ENCODE data around the gene PROM1.

Gene PROM1

DNA sequence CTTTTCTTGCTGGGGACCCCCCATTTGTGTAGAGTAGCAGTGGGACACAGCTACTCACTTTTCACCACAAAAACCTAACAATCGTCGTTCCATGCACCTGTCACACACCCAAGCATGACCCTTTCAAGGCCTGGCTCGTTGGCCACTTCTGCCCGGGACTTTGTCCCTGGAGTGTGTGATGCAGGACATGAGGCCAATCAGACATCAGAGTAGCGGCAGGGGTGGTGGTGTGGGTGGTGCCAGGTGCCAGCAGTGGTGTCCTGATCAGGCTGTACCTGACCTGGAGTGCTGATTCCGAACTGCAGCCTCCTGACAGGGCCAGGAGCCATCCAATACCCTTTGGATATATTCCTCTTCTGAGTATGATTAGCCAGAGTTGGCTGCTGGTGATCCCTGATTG is 23.1 kb upstream of the PROM1 start:
- DNase-seq (ENCODE audit: low spot score), result no peak

GRCh38 chr4:16104520-16104919 is 20.7 kb upstream of the PROM1 start:
- DNase-seq (ENCODE audit: low spot score), result no peak

GRCh38 chr4:16102356-16102755 is 18.5 kb upstream of the PROM1 start:
- no peak for DNase-seq (ENCODE audit: low spot score)

DNA sequence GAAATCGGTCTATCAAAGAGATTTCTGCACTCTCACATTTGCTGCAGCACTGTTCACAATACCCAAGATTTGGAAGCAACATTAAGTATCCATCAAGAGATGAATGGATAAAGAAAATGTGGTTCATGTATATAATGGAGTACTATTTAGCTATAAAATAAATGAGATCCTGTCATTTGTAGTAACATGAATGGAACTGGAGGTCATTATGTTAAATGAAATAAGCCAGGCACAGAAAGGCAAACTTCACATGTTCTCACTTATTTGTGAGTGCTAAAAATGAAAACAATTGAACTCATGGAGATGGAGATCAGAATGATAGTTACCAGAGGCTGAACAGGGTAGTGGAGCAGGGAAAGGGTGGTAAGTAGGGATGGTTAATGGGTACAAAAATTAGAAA is 17.0 kb upstream of the PROM1 start:
- DNase-seq (ENCODE audit: low spot score), result no peak

DNA sequence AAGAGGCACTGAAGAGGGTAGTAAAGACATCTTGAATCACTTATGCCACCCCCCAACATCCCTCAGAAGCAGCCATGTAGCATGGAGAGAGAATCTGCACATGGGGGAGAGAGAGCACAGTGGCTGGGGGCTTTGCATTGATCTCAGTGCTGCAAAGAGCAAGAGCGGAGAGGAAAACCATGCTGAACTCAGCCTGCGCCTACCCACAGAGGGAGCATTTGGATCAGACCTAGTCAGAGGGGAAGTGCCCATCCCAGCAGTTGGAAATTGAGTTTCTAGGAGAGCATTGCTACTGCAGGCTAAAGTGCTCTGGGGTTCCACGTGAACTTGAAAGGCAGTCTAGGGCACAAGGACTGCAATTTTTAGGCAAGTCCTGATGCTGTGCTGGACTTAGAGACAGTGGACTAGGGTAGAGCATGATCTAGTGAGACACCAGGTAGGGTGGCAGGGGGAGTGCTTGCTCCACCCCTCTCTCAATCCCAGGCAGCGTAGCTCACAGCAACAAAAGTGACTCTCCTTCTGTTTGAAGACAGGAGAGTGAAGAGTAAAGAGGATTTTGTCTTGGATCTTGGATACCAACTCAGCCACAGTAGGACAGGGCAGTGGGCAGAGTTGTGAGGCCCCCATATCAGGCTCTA is 9.0 kb upstream of the PROM1 start:
- DNase-seq (ENCODE audit: low spot score), result no peak

- DNase-seq (ENCODE audit: low spot score), result no peak
These were observed 6.4 kb upstream of the PROM1 start for GRCh38 chr4:16090096-16090705.

GRCh38 chr4:16089156-16089555 is 5.3 kb upstream of the PROM1 start:
- no peak for DNase-seq (ENCODE audit: low spot score)

DNA sequence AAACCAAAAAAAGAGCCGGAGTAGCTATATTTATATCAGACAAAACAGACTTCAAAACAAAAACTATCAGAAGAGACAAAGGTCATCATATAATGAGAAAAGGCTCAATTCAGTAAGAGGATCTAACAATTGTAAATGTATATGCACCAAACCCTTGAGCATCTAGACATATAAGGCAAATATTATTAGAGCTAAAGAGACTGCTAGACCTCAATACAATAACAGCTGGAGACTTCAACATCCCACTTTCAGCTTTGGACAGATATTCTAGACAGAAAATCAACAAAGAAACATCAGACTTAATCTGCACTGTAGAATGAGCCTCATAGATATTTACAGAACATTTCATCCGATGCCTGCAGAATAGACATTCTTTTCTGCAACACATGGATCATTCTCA is 4.8 kb upstream of the PROM1 start:
- no peak for DNase-seq (ENCODE audit: low spot score)

GRCh38 chr4:16085822-16086221 is 2.0 kb upstream of the PROM1 start:
- no peak for DNase-seq (ENCODE audit: low spot score)

GRCh38 chr4:16082426-16083240 is 1.2 kb downstream of the PROM1 start:
- DNase-seq (ENCODE audit: low spot score), result no peak

GRCh38 chr4:16082041-16082425 is 1.8 kb downstream of the PROM1 start:
- no peak for DNase-seq (ENCODE audit: low spot score)

GRCh38 chr4:16079046-16079445 is 4.8 kb downstream of the PROM1 start:
- no peak for DNase-seq (ENCODE audit: low spot score)

DNA sequence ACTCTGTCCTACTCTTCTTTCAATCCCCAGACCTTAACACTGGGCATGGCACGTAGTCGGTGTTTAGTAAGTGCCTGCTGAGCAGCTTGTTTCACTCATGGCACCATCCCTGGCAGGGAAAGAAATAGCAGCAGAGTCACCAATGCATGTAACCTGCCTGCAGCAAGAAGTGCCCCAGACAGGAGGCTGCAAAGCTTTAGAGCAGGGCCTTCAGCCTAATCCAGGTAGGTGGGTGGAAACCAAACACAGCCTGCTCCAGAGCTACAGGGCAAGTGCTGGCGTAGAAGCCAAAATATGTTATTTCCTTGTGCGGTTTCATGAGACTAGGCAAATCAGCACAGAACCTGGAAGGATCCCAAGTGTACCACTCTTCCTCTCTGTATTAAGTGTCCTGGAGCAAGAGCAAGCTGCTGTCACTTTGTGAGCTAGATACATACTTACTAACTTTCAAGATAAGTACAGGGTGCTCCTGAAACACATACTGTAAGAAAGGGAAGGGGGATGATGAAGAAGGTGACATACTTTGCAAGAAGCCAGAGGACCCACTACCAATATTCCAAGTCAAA is 5.5 kb downstream of the PROM1 start:
- no peak for DNase-seq (ENCODE audit: low spot score)

- DNase-seq (ENCODE audit: low spot score), result no peak
These were observed 6.0 kb downstream of the PROM1 start for GRCh38 chr4:16077786-16078185.

DNA sequence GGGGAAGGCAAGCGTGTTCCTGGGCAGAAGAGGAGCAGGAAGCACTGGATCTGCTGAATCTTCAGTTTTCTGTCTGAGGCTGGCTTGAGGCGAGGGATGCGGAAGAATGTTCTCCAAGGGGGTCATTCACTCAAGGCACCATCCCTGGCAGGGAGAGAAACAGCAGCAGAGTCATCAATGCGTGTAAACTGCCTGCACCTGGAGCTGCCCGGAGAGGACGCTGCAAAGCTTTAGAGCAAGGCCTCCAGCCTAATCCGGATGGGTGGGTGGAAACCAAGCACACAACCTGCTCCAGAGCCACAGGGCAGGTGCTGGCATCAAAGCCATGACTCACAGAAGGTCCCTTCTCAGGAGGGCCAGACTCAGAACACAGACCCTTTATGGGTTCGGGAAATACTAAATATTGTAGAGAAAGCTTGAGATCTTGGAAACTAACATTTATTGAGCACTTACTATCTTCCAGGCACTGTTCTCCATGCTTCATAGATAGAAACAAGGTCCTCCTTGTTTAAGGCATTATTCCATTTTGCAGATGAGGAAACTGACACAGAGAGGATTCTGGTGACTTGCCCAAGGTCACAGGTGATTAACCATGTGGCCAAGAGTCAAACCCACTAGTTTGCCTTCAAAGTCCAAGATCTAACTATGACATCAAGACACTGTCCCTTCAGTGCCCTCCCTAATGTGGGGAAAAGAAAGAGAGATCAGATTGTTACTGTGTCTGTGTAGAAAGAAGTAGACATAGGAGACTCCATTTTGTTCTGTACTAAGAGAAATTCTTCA is 7.7 kb downstream of the PROM1 start:
- no peak for DNase-seq (ENCODE audit: low spot score)

GRCh38 chr4:16075061-16075460 is 8.8 kb downstream of the PROM1 start:
- DNase-seq (ENCODE audit: low spot score), result no peak

- no peak for DNase-seq (ENCODE audit: low spot score)
These were observed 11.7 kb downstream of the PROM1 start for GRCh38 chr4:16072168-16072567.

- DNase-seq (ENCODE audit: low spot score), result no peak
These were observed 13.6 kb downstream of the PROM1 start for GRCh38 chr4:16070203-16070602.

- no peak for DNase-seq (ENCODE audit: low spot score)
These were observed 16.3 kb downstream of the PROM1 start for GRCh38 chr4:16067515-16067914.

GRCh38 chr4:16066586-16067128 is 17.2 kb downstream of the PROM1 start:
- no peak for DNase-seq (ENCODE audit: low spot score)

DNA sequence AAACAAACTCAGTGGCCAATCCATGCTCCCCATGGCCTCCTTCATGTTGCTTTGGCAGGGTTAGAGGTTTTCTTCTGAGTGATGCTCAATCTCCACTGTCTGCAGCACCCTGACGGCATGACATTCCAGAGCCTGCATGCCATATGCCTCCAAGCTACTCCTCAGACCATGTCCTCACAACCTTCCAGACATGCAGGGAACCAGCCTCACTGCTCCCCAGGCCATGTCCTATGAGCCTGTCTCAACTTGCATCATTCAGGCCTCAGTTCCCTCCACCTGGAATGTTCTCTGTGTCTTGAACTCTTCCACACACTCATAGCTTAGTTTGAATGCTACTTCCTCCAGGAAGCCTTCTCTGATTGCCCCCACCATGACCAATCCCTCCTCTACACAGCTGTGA is 18.8 kb downstream of the PROM1 start:
- DNase-seq (ENCODE audit: low spot score), result no peak

DNA sequence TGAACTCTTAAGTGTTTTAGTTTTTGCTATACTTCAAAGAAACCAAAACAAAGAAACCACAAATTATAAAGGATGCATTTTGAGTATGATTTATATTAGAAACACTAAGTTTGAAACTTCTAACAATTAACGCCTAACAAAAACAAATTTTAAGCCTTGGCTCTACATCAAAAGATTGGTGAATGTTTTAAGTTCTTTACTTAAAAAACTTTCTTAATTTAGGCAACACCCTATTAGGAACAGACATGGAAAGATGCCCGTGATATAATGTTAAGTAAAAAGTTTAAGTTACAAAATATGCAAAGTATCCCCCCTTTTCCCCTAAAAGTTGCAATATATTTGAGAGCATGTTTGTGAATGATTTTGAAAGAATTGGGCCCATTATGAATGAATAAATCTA is 21.2 kb downstream of the PROM1 start:
- DNase-seq (ENCODE audit: low spot score), result no peak
